Endothelial cell of umbilical vein (primary cell): ENCODE results near the gene TBX20. TPM values are rescaled to one million over a fixed set of nuclear protein-coding genes. Genes with fewer than 3 reads are reported as not detected.

Source experiments
- BruUV-seq: library from RNA; stranded (reverse); fragments of 400-500 nt; replicated peaks from 2 replicates; lab custom pipeline; 2021; lab: Mats Ljungman, UMichigan
- CTCF ChIA-PET: fragments of 300-600, 350-600 bp; sonication (Branson Sonifier 250); formaldehyde crosslinking; loops from one replicate; lab custom pipeline; 2021; ENCODE audit warnings: antibody characterized with exemption, inconsistent platforms; lab: Charles Lee
- POLR2A ChIA-PET: fragments of 300-600, 350-600 bp; sonication (Branson Sonifier 250); formaldehyde crosslinking; loops from one replicate; lab custom pipeline; 2021; ENCODE audit warnings: antibody characterized with exemption, inconsistent platforms; lab: Charles Lee
- DNase-seq: peaks from one replicate; pipeline ENCODE4 v3.0.0-alpha.2; 2011; ENCODE audit warnings: low read depth, low spot score
- FAIRE-seq: peaks from 2 replicates; lab custom pipeline; 2011; peaks lifted over from hg19 to GRCh38; lab: Jason Lieb, UNC
- H2AFZ ChIP-seq: 2 replicates; pipeline ENCODE4 v1.6.0; 2012; ENCODE audit warnings: low read depth, low read length, control low read depth, inconsistent platforms
- H3K27ac ChIP-seq: 2 replicates; pipeline ENCODE4 v1.5.1; 2011; ENCODE audit warnings: low read depth, mild to moderate bottlenecking, control low read depth, low read length, moderate library complexity; ENCODE audit not compliant: insufficient read depth
- H3K27me3 ChIP-seq, 2 experiments: 2 replicates each; pipeline versions ENCODE4 v1.6.0 to v1.6.1; 2011; ENCODE audit warnings: low read length in 2 of 2, mixed read lengths in 1 of 2; ENCODE audit not compliant: control insufficient read depth in 2 of 2, insufficient read depth in 2 of 2
- H3K36me3 ChIP-seq, 2 experiments: 2 replicates in 1 of 2; 3 replicates in 1 of 2; pipeline ENCODE4 v1.5.1; 2011; ENCODE audit warnings: low read length in 2 of 2, mild to moderate bottlenecking in 1 of 2, moderate library complexity in 1 of 2; ENCODE audit not compliant: control insufficient read depth in 2 of 2, insufficient read depth in 2 of 2; ENCODE audit errors: extremely low read depth in 1 of 2
- H3K4me1 ChIP-seq: 3 replicates; pipeline ENCODE4 v1.5.1; 2011; ENCODE audit warnings: mild to moderate bottlenecking, low read length; ENCODE audit not compliant: control insufficient read depth, insufficient read depth; ENCODE audit errors: extremely low read depth
- H3K4me2 ChIP-seq: 2 replicates; pipeline ENCODE4 v1.6.1; 2011; ENCODE audit warnings: low read length, control low read depth, mixed read lengths; ENCODE audit not compliant: insufficient read depth
- H3K4me3 ChIP-seq, 3 experiments: fragments of 200-600 bp in 1 of 3; sonication (generic), shearing (Covaris generic) in 1 of 3; replicated peaks in 1 of 3; 2 replicates each; pipeline ENCODE4 v1.5.1; 2011 to 2016; ENCODE audit warnings: control low read depth in 3 of 3, low read length in 3 of 3, mild to moderate bottlenecking in 2 of 3, inconsistent platforms in 1 of 3, low read depth in 1 of 3, moderate library complexity in 1 of 3; ENCODE audit not compliant: insufficient read depth in 1 of 3
- H3K79me2 ChIP-seq: 2 replicates; pipeline ENCODE4 v1.6.0; 2012; ENCODE audit warnings: low read length, inconsistent platforms; ENCODE audit not compliant: control insufficient read depth, insufficient read depth
- H3K9ac ChIP-seq: replicated peaks from 2 replicates; pipeline ENCODE3; 2011; ENCODE audit warnings: low read length, control low read depth; ENCODE audit not compliant: insufficient read depth; ENCODE audit errors: extremely low read depth
- H3K9me1 ChIP-seq: replicated peaks from 3 replicates; pipeline ENCODE4 v1.6.0; 2011; ENCODE audit warnings: mild to moderate bottlenecking, low read length; ENCODE audit not compliant: control insufficient read depth, insufficient read depth; ENCODE audit errors: extremely low read depth
- H3K9me3 ChIP-seq: replicated peaks from 2 replicates; pipeline ENCODE4 v1.5.1; 2012; ENCODE audit warnings: low read length, inconsistent platforms; ENCODE audit not compliant: control insufficient read depth, insufficient read depth
- H4K20me1 ChIP-seq: replicated peaks from 2 replicates; pipeline ENCODE3; 2011; ENCODE audit warnings: mild to moderate bottlenecking, low read length; ENCODE audit not compliant: control insufficient read depth, insufficient read depth; ENCODE audit errors: extremely low read depth
- CTCF ChIP-seq, 2 donors: IDR thresholded peaks; 1 replicate in 1 of 2; 2 replicates in 1 of 2; pipeline ENCODE4 v1.5.1; 2011; ENCODE audit warnings: low read length in 2 of 2, mild to moderate bottlenecking in 2 of 2, moderate library complexity in 2 of 2, control low read depth in 1 of 2, inconsistent platforms in 1 of 2, low read depth in 1 of 2; ENCODE audit not compliant: insufficient read depth in 1 of 2; ENCODE audit errors: extremely low read depth in 1 of 2
- EZH2 ChIP-seq: IDR thresholded peaks from 2 replicates; pipeline ENCODE4 v1.6.1; 2012; ENCODE audit warnings: borderline replicate concordance, low read depth, mild to moderate bottlenecking, moderate library complexity, low read length, inconsistent platforms; ENCODE audit not compliant: severe bottlenecking
- FOS ChIP-seq: IDR thresholded peaks from 2 replicates; pipeline ENCODE4 v1.6.1; 2011; ENCODE audit warnings: mild to moderate bottlenecking, low read length, moderate library complexity, borderline replicate concordance; ENCODE audit not compliant: insufficient read depth
- GATA2 ChIP-seq: IDR thresholded peaks from 2 replicates; pipeline ENCODE4 v1.7.0; 2011; ENCODE audit warnings: low read depth, mild to moderate bottlenecking, moderate library complexity, mixed read lengths, low read length; ENCODE audit not compliant: insufficient read length, insufficient read depth
- JUN ChIP-seq: IDR thresholded peaks from 2 replicates; pipeline ENCODE4 v1.6.1; 2011; ENCODE audit warnings: borderline replicate concordance, low read depth; ENCODE audit not compliant: insufficient read length, insufficient read depth
- MYC ChIP-seq: IDR thresholded peaks from one replicate; pipeline ENCODE4 v1.6.1; 2011; ENCODE audit warnings: mild to moderate bottlenecking, low read depth, low read length
- POLR2A ChIP-seq: IDR thresholded peaks from 2 replicates; pipeline ENCODE4 v1.6.1; 2012; ENCODE audit warnings: low read depth, mild to moderate bottlenecking, control low read depth, low read length
- POLR2AphosphoS5 ChIP-seq: IDR thresholded peaks from 2 replicates; pipeline ENCODE4 v1.6.1; 2012; ENCODE audit warnings: low read depth, mild to moderate bottlenecking, control low read depth, low read length, moderate library complexity; ENCODE audit not compliant: insufficient read depth
- dilution Hi-C: fragments of 300-500 bp; cut with MboI; formaldehyde crosslinking; loops from one replicate; pipeline ENCODE4 v1.15.0; 2019; ENCODE audit warnings: low sequenced_read_pairs; ENCODE audit not compliant: extremely low pct_ligation_motif_present
- intact Hi-C: fragments of 100-400 bp; cut with micrococcal nuclease; formaldehyde crosslinking; loops from one replicate; pipeline ENCODE4 v1.10.0; 2022
- polyA plus RNA-seq, 4 experiments: library from polyadenylated mRNA; depleted of rRNA in 3 of 4; stranded (reverse) in 3 of 4; unstranded in 1 of 4; fragments of >200 nt; gene quantifications; 2 replicates each; pipeline versions ENCODE4 v1.2.1 to v1.2.3, GENCODE V29; 2011 to 2012; ENCODE audit warnings: missing spikeins in 1 of 4
- total RNA-seq: library from RNA; stranded (reverse); gene quantifications from 2 replicates; pipeline ENCODE4 v1.2.3, GENCODE V29; 2021
- TF ChIP-seq, protein P1 (sequence below): IDR thresholded peaks from 2 replicates; pipeline ENCODE4 v1.6.1; 2011; ENCODE audit not compliant: insufficient read depth, insufficient read length

TBX20 gene
- total and polyA plus RNA-seq, 2 donors (not counting 3 experiments of a cell fraction or from before 2014, with no cell fraction given), result not detected

DNA sequence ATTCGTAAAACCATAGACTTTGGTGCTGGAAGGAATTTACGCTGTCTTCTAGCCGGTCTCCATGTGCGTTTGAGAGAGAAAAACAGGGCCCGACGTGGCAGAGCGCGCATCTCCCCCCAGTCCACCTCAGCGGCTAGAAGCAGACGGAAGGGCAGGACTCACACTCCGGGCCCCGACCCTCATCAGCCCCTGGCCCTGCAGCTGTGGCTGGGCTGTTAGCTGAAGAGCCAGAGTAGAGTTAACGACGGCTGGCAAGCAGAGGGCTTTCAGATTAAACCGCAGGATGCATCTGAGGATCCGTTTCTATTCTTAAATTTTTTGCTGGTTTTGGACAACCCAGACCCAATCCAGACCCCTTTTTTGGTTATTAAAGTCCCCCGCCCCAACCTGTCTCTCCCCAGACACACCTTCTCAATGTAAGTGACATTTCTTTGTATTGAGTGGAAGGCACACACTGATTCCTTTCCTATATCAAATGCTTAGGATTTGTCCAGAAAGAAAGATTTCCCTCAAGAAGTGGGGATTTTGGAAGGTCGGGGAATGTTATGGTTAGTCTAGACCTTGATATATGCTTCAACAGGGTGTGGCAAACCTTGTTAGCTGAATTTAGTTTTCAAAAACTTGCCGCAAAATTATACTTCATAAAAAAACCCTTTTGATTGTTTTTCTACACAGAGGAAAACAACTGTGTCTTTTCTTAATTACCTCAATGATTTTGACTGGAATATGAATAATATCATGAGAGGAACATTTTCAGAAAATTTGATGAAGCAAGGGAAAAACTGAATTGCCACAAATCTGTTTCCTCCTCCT lies 1.7 kb upstream of the TBX20 start:
- no peak overlapping the region for H3K4me2 ChIP-seq
- H3K9ac ChIP-seq, result no peak overlapping the region
- H4K20me1 ChIP-seq, result no peaks in the 10 kb centered on the region
- TF ChIP-seq JUN, result no peak
- TF ChIP-seq FOS, result no peak
- TF ChIP-seq POLR2A, result no peak
- TF ChIP-seq POLR2AphosphoS5, result no peak
- TF ChIP-seq GATA2, result no peak
- TF ChIP-seq, protein P1, sequence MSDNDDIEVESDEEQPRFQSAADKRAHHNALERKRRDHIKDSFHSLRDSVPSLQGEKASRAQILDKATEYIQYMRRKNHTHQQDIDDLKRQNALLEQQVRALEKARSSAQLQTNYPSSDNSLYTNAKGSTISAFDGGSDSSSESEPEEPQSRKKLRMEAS, result no peak
- no peak for TF ChIP-seq CTCF (IDR thresholded peaks at IDR 0.05; ENCODE audit: extremely low read depth in 1 of 2, insufficient read depth in 1 of 2, low read depth in 1 of 2, low read length in 2 of 2)
- TF ChIP-seq EZH2, result no peak
- no peak for TF ChIP-seq MYC
- H2AFZ ChIP-seq, result no peak overlapping the region
- H3K4me3 ChIP-seq, result no peak overlapping the region
- H3K36me3 ChIP-seq, result no peaks in the 10 kb centered on the region
- peaks cover 12% of the 10 kb centered on the region for H3K4me1 ChIP-seq
- no TSS peak for BruUV-seq
- ChIA-PET POLR2A (no interaction called here), CTCF (interaction anchor here (1.4 kb wide), 1 partner anchor 13 kb away, joined by 7 read pairs; no protein-coding TSS in a partner anchor)
- H3K9me3 ChIP-seq, result no peaks in the 10 kb centered on the region
- dilution Hi-C loops, result no loop called here
- no peaks in the 10 kb centered on the region for H3K9me1 ChIP-seq
- peaks cover 86 to 100% of the 10 kb centered on the region in 2 experiments for H3K27me3 ChIP-seq
- FAIRE-seq (no peak), DNase-seq (no peak)
- no peaks in the 10 kb centered on the region for H3K79me2 ChIP-seq
- intact Hi-C loops, result loop anchor here (10.0 kb wide), 1 partner anchor 801 kb away; no protein-coding TSS in a partner anchor
- H3K27ac ChIP-seq, result no peak overlapping the region
